Activated CD4-positive, alpha-beta memory T cell treated with anti-CD3 and anti-CD28 coated beads, Interleukin-2, amount 10 ng/mL, durations not matched to agents 7 days and 5 days (primary cell): ENCODE results near the gene FOXA2. TPM values are rescaled to one million over a fixed set of nuclear protein-coding genes. Genes with fewer than 3 reads are reported as not detected.
"Not testable (repeated sequence)": the region's sequence is repeated elsewhere in the genome, so short reads cannot be mapped to it uniquely, and the experiment has no call there.

Experiments
- CTCF ChIA-PET: fragments of 350-600 bp; sonication (Branson Sonifier 250); formaldehyde crosslinking; loops from one replicate; lab custom pipeline; 2021; ENCODE audit warnings: antibody characterized with exemption, inconsistent platforms; lab: Charles Lee
- POLR2A ChIA-PET: fragments of 350-600 bp; sonication (Branson Sonifier 250); formaldehyde crosslinking; loops from one replicate; lab custom pipeline; 2021; ENCODE audit warnings: antibody characterized with exemption; lab: Charles Lee
- DNase-seq: peaks from one replicate; pipeline ENCODE4 v3.0.0-alpha.2; 2020
- H3K27ac Mint-ChIP-seq: one replicate; pipeline ENCODE4 v1.8.0; 2021; ENCODE audit warnings: mild to moderate bottlenecking, mixed read lengths
- H3K27me3 Mint-ChIP-seq: one replicate; pipeline ENCODE4 v1.8.0; 2021; ENCODE audit warnings: mixed read lengths
- H3K36me3 Mint-ChIP-seq: one replicate; pipeline ENCODE4 v1.8.0; 2021; ENCODE audit warnings: low read depth, mixed read lengths
- H3K4me1 Mint-ChIP-seq: one replicate; pipeline ENCODE4 v1.8.0; 2021; ENCODE audit warnings: mixed read lengths
- H3K4me3 Mint-ChIP-seq: one replicate; pipeline ENCODE4 v1.8.0; 2021; ENCODE audit warnings: mild to moderate bottlenecking, mixed read lengths
- H3K9me3 Mint-ChIP-seq: one replicate; pipeline ENCODE4 v1.8.0; 2021; ENCODE audit warnings: mixed read lengths
- total RNA-seq, 2 experiments: library from RNA; stranded (reverse); gene quantifications; one replicate each; pipeline ENCODE4 v1.2.3, GENCODE V29; 2021

Gene FOXA2
- total RNA-seq, 2 experiments from 2014 or later = not detected

GRCh38 chr20:22556565-22557056, 27.8 kb downstream of the FOXA2 start:
- no peaks in the 10 kb centered on the region for H3K36me3 Mint-ChIP-seq
- peaks cover 3% of the 10 kb centered on the region for H3K9me3 Mint-ChIP-seq
- DNase-seq = no peak
- CTCF ChIA-PET = no interaction called here
- no peak overlapping the region for H3K27ac Mint-ChIP-seq
- H3K27me3 Mint-ChIP-seq = peaks cover 19% of the 10 kb centered on the region
- no peaks in the 10 kb centered on the region for H3K4me1 Mint-ChIP-seq
- no peak overlapping the region for H3K4me3 Mint-ChIP-seq
- POLR2A ChIA-PET = no interaction called here

GRCh38 chr20:22555791-22556564, 28.4 kb downstream of the FOXA2 start:
- no peak for DNase-seq
- H3K27me3 Mint-ChIP-seq = peaks cover 15% of the 10 kb centered on the region
- H3K27ac Mint-ChIP-seq = no peak overlapping the region
- H3K4me3 Mint-ChIP-seq = no peak overlapping the region
- H3K9me3 Mint-ChIP-seq = peaks cover 3% of the 10 kb centered on the region
- no peaks in the 10 kb centered on the region for H3K4me1 Mint-ChIP-seq
- H3K36me3 Mint-ChIP-seq = no peaks in the 10 kb centered on the region
- ChIA-PET CTCF (no interaction called here), POLR2A (no interaction called here)

GRCh38 chr20:22554391-22554790, 30.0 kb downstream of the FOXA2 start:
- Mint-ChIP-seq H3K4me3 (no peak overlapping the region), H3K36me3 (no peaks in the 10 kb centered on the region), H3K4me1 (no peaks in the 10 kb centered on the region), H3K27ac (no peak overlapping the region), H3K27me3 (peaks cover 3% of the 10 kb centered on the region), H3K9me3 (peaks cover 3% of the 10 kb centered on the region)
- ChIA-PET POLR2A (no interaction called here), CTCF (no interaction called here)
- no peak for DNase-seq

GRCh38 chr20:22550514-22550913, 33.9 kb downstream of the FOXA2 start:
- DNase-seq, H3K27ac Mint-ChIP-seq, H3K4me3 Mint-ChIP-seq, H3K9me3 Mint-ChIP-seq, H3K36me3 Mint-ChIP-seq, POLR2A ChIA-PET, H3K27me3 Mint-ChIP-seq, H3K4me1 Mint-ChIP-seq, CTCF ChIA-PET: not testable (repeated sequence)

GRCh38 chr20:22548040-22548439, 36.3 kb downstream of the FOXA2 start:
- H3K9me3 Mint-ChIP-seq = peaks cover 9% of the 10 kb centered on the region
- H3K27ac Mint-ChIP-seq = no peak overlapping the region
- no peak for DNase-seq
- no peaks in the 10 kb centered on the region for H3K4me1 Mint-ChIP-seq
- H3K36me3 Mint-ChIP-seq = no peaks in the 10 kb centered on the region
- no peak overlapping the region for H3K4me3 Mint-ChIP-seq
- ChIA-PET CTCF (no interaction called here), POLR2A (no interaction called here)
- no peaks in the 10 kb centered on the region for H3K27me3 Mint-ChIP-seq

GRCh38 chr20:22546344-22546743, 38.0 kb downstream of the FOXA2 start:
- DNase-seq = no peak
- POLR2A ChIA-PET = no interaction called here
- no peak overlapping the region for H3K27ac Mint-ChIP-seq
- no peak overlapping the region for H3K4me3 Mint-ChIP-seq
- H3K36me3 Mint-ChIP-seq = no peaks in the 10 kb centered on the region
- peaks cover 9% of the 10 kb centered on the region for H3K9me3 Mint-ChIP-seq
- CTCF ChIA-PET = no interaction called here
- no peaks in the 10 kb centered on the region for H3K27me3 Mint-ChIP-seq
- H3K4me1 Mint-ChIP-seq = no peaks in the 10 kb centered on the region

GRCh38 chr20:22545045-22545444, 39.3 kb downstream of the FOXA2 start:
- Mint-ChIP-seq H3K4me3 (no peak overlapping the region), H3K36me3 (no peaks in the 10 kb centered on the region), H3K4me1 (no peaks in the 10 kb centered on the region), H3K27ac (no peak overlapping the region), H3K9me3 (peaks cover 9% of the 10 kb centered on the region), H3K27me3 (no peaks in the 10 kb centered on the region)
- CTCF ChIA-PET = no interaction called here
- DNase-seq = no peak
- POLR2A ChIA-PET = no interaction called here

- no peak for DNase-seq
- POLR2A ChIA-PET = no interaction called here
- Mint-ChIP-seq H3K4me1 (no peaks in the 10 kb centered on the region), H3K4me3 (no peak overlapping the region), H3K9me3 (peaks cover 9% of the 10 kb centered on the region), H3K27ac (no peak overlapping the region), H3K27me3 (no peaks in the 10 kb centered on the region), H3K36me3 (no peaks in the 10 kb centered on the region)
- CTCF ChIA-PET = no interaction called here
Measured at GRCh38 chr20:22544462-22544861, 39.9 kb downstream of the FOXA2 start.

- Mint-ChIP-seq H3K36me3 (no peaks in the 10 kb centered on the region), H3K9me3 (peaks cover 7% of the 10 kb centered on the region), H3K4me1 (no peaks in the 10 kb centered on the region), H3K27ac (no peak overlapping the region), H3K4me3 (no peak overlapping the region), H3K27me3 (no peaks in the 10 kb centered on the region)
- POLR2A ChIA-PET = no interaction called here
- CTCF ChIA-PET = no interaction called here
- no peak for DNase-seq
Measured at GRCh38 chr20:22542427-22542826, 41.9 kb downstream of the FOXA2 start.

GRCh38 chr20:22540832-22541231, 43.5 kb downstream of the FOXA2 start:
- Mint-ChIP-seq H3K36me3 (no peaks in the 10 kb centered on the region), H3K27ac (no peak overlapping the region), H3K4me1 (no peaks in the 10 kb centered on the region), H3K4me3 (no peak overlapping the region), H3K27me3 (no peaks in the 10 kb centered on the region), H3K9me3 (peaks cover 15% of the 10 kb centered on the region)
- ChIA-PET CTCF (no interaction called here), POLR2A (no interaction called here)
- DNase-seq = no peak

GRCh38 chr20:22536956-22537756, 47.2 kb downstream of the FOXA2 start:
- no peak overlapping the region for H3K4me3 Mint-ChIP-seq
- no peaks in the 10 kb centered on the region for H3K4me1 Mint-ChIP-seq
- no peaks in the 10 kb centered on the region for H3K36me3 Mint-ChIP-seq
- H3K27ac Mint-ChIP-seq = no peak overlapping the region
- H3K27me3 Mint-ChIP-seq = no peaks in the 10 kb centered on the region
- H3K9me3 Mint-ChIP-seq = peaks cover 13% of the 10 kb centered on the region
- ChIA-PET CTCF (no interaction called here), POLR2A (no interaction called here)
- DNase-seq = no peak

- ChIA-PET POLR2A (no interaction called here), CTCF (no interaction called here)
- no peak overlapping the region for H3K27ac Mint-ChIP-seq
- H3K4me3 Mint-ChIP-seq = no peak overlapping the region
- no peaks in the 10 kb centered on the region for H3K27me3 Mint-ChIP-seq
- H3K9me3 Mint-ChIP-seq = peaks cover 13% of the 10 kb centered on the region
- DNase-seq = no peak
- no peaks in the 10 kb centered on the region for H3K36me3 Mint-ChIP-seq
- no peaks in the 10 kb centered on the region for H3K4me1 Mint-ChIP-seq
Measured at GRCh38 chr20:22536141-22536828, 48.1 kb downstream of the FOXA2 start.

GRCh38 chr20:22535483-22535882, 48.9 kb downstream of the FOXA2 start:
- CTCF ChIA-PET = no interaction called here
- no peaks in the 10 kb centered on the region for H3K36me3 Mint-ChIP-seq
- DNase-seq = no peak
- H3K27me3 Mint-ChIP-seq = no peaks in the 10 kb centered on the region
- POLR2A ChIA-PET = no interaction called here
- peaks cover 16% of the 10 kb centered on the region for H3K9me3 Mint-ChIP-seq
- no peak overlapping the region for H3K27ac Mint-ChIP-seq
- no peaks in the 10 kb centered on the region for H3K4me1 Mint-ChIP-seq
- H3K4me3 Mint-ChIP-seq = no peak overlapping the region
